Islet of Langerhans (tissue), 1 donor: Measurements from ENCODE around the gene PCARE.
A peak's percentile ranks its signal among the peaks of the same experiment; 100 is the strongest.

ENCODE experiments used
- FAIRE-seq: peaks from one replicate; lab custom pipeline; 2011; peaks lifted over from hg19 to GRCh38; lab: Jason Lieb, UNC

Gene PCARE

DNA sequence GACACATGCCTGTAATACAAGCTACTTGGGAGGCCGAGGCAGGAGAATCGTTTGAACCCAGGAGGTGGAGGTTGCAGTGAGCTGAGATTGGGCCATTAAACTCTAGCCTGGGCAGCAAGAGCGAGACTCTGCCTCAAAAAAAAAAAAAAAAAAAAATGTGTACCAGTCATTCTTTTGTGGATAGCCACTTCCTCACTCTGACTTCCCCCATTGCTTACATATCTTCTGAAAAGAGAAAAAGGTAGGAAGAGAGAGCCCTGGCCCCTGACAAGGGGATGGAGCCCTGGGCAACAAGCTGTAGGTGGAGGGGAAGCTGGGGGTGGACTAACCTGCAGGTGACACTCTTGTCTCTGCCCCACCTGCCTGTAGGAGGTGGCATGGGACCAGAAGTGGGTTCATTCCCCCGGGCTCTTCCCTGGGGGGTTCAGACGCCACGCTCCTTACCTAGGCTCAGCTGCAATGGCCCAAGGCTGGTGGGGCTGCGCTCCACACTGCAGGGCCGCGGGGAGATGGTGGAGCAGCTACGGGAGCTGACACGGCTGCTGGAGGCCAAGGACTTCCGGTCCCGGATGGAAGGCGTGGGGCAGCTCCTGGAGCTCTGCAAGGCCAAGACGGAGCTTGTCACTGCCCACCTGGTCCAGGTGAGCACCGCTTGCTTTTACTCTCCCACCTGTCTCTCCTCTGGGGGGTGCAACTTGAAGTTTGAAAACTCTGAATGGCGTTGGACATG, 39.1 kb downstream of the PCARE start:
- no peak for FAIRE-seq

DNA sequence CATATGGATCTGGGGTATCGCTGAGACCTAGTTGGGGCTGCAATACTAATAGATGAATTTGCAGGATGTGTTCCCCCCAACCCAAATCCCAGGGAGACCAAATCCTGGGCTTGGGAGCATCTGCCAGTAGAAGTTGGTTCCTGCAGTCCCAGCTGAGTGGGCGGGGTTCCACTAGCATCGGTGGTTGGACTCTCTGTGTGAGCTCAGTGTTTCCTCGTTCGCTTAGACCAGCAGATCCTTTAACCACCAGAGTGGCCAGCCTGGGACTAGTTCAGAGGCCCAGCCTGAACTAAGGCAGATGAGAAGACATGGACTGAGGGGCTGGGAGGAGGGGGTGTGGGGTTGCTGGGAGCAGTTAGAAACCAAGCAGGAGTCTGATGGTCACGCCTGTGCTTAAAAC, 40.7 kb downstream of the PCARE start:
- no peak for FAIRE-seq

DNA sequence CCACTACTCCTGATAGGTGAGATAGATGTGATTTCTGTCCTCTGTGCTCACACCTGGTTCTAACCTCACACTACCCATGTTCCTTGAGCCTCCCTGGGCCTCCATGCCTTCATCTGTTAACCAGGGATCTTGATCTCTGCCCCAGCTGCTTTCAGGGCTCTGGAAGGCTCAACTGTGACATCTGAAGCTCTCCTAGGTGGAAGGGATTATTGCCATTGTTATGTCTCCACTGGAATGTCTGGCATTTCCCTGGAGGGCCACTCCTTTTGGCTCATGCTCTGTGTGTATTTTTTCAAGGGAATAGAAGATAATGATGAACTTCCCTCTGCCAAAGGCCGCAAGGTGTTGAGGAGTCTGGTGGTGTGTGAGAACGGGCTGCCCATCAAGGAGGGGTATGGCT, 41.2 kb downstream of the PCARE start:
- no peak for FAIRE-seq

DNA sequence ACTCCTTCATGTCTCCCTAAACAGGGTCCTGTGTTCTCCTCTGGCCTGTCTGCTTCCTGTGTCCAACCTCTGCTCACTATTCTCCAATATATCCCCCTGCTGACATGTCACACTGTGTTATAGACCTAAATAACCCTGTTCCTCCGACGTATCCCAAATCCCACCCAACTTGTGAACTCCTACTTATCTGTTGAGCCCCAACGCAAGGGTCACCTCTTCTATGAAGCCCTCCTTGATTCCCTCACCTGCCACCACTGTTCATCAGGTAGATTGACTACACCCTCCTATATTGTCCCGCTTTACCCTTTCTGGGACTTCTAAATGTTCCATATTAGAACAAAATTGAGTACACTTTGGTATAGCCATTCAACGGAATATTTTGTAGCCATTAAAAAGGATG, 42.1 kb downstream of the PCARE start:
- no peak for FAIRE-seq

DNA sequence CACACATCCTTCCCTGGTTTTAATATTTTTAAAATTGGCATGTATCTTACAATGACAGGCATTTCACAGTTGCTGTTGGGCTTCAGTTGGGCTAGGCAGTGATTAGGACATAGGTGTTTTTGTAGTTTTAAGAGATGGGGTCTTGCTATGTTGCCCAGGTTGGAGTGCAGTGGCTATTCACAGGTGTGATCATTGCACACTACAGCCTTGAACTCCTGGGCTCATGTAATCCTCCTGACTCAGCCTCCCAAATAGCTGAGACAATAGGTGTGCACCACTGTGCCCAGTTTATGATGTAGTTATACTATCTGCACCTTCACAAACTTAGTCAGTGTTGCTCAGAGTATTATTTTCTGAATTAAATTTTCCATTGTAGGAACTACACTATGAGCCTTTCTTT, 43.3 kb downstream of the PCARE start:
- no peak for FAIRE-seq

DNA sequence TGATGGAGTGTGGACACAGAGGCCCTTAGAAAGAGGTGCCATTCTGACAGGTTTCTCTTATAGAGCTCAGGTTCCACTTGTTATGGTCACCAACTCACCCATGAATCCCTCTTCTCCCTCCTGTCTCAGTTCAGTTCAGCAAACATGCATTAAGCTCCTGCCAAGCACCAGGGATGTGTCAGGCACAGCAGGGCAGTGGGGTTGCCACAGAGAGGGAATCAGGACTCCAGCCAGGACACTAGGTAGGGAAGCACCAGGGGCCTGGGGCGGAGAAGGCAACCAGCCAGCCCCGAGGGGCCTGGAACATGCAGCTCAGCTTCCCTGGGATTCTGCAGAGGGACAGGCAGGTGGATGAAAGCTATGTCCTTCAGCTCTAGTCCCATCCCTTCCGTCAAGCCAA, 48.6 kb downstream of the PCARE start:
- no peak for FAIRE-seq

DNA sequence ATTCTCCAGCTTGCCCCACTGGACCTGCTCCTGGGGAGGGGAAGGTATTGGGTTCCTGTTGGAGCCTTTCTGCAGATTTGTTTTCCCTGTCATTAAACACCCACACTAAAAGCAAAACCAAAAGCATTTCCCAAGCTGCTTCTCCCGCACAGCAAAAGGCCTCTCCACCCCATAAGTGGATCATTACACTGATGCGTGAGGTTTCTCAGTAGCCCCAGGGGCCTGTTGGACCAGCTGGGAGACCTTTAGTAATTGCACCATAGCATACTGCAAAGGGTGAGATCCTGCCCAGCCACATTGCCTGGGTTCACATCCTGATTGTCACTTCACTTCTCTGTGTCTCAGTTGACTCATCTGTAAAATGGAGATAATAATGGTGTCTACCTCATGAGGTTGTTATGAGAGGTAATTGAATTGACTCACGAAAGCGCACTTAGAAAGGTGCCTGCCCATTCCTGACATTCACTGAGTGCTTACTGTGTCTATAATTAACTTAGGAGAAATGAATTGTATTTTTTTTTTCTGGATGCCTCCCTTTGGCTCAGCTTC, 49.4 kb downstream of the PCARE start:
- no peak for FAIRE-seq

DNA sequence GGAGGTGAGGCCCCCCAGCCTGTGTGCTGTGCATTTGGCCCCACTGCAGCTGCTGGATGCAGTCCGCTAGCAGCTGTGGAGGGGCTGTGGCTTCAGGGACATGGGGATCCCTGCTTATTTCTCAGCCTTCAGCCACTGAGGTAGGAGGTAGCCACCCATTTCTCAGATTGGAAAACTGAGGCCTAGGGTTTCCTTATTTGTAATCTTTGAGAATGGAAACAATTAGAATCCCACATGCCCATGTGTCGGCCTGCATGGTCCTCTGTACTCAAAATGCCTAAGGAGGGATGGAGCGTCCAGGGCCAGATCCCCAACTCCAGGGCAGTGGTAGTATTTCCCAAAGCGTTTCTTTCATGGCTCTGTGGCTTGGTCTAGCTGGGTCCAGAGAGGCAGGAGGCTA, 51.1 kb downstream of the PCARE start:
- no peak for FAIRE-seq

DNA sequence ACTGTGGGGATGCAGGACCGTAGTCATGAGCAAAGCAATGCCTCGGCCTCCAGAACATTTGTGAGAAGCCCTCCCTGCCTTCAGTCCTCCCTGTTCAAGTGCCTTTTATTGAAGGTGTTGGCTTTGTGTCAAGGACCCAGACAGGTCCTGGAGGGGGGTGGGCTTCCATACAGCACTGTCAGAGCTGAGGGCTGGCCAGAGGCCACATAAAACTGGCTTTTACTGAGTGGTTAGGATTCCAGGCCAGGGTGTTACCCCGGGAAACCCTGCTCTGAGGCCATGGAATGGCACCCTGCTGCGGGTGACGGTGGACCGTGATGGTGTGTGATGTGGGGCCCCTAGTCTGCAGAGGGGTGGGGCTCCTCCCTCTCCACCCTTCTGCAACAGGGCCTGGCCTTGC, 51.6 kb downstream of the PCARE start:
- no peak for FAIRE-seq

DNA sequence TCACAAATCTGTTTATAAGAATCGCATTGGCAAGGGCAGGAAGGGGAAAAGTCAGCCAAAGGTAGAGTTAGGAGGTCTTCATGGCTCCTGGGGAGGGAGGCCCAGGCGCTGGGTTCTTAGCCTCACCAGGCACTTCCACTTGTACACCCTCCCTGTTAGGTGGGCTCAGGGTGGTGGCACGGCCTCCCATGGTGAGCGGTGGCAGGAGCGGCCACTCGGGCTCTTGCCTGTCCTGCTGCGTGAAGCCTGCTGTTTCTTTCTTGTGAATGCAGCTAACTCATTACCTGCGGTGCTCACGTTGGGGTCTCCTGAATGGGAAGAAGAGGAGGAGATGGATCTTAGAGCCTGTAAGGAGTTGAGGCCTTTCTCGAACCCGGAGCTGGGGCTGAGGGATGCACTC, 52.4 kb downstream of the PCARE start:
- FAIRE-seq = no peak

DNA sequence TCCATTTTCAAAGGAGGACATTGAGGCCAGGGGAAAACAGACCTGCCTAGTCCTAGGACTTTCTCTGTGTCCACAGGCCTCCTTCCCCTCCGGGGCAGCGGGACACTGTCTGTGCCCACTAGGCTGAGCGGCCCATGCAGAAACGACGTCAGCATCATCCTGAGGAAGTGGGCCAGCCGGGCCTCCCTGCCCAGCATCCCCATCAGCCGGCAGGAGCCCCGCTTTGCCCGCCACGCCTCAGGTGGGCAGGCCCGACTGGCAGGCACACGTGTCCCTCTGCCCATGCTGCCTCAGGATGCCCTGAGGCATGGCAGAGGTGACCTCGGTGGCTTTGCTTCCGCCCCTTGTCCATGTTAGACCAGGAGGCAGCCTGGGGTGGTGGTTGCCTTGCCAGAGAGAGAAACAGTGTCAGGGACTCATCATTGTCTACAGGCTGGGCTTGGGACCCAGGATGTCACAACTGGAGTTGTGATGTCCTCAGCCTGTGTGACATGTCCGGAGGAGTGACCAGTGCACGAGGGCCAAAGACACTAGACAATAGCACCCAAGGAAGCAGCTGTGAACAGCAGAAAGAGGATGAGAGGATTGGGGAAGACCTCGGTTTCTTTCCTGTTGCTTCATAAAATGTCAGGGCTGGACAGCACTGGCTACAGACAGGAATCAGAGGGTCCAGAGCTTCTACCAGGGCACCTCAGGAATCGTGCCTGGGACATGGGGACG, 56.4 kb downstream of the PCARE start:
- FAIRE-seq = no peak

DNA sequence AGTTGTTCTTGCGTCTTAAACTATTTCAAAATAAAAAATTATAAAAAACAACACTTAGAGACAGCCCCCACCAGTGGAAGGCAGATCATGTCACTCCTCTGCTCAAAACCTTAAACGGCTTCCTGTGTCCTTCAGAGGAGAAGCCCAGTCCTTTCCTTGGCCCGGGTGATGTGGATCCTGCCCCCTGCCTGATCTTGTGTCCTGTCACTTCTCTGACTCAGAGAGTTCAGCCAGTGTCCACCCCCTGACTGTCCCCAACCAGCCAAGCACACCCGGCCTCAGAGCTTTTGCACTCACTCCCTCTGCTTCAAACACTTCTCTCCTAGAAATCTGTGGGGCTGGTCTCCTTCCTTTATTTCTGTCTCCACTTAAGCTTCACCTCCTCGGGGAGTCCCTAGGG, 57.8 kb downstream of the PCARE start:
- FAIRE-seq = no peak

DNA sequence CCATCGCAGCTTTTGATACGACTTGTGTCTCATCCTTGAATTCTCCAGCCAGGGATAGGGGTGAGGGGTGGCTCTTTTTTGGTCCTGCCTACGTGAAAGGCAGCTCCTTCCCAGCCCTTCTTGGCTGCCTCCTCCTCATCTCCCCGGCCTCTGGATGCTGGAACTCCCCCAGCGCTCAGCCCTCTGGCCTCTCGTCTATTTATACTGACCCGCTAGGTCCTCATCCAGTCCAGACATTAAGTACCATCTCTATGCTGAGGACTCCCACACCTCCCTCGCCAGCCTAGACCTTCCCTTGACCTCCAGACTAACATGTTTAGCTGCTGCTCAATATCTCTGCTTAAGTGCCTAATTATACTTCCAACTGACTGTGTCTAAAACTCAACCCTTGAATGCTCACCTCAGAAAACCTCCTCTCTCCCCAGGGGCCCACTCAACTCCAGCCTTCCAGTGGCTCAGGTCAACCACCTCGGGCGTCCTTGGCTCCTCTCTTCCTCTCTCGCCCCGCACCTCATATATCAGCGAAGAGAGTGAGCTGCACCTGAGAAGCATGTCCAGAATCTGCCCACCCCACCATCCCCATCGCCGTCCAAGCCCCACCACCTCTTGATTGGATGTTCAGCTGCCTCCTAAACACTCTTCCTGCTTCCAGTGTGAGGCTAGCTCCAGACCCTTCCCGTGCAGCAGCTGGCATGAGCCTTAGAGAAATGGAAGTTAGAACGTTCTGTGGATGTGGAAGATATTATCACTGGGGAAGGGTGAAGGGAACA, 58.4 kb downstream of the PCARE start:
- FAIRE-seq = no peak

DNA sequence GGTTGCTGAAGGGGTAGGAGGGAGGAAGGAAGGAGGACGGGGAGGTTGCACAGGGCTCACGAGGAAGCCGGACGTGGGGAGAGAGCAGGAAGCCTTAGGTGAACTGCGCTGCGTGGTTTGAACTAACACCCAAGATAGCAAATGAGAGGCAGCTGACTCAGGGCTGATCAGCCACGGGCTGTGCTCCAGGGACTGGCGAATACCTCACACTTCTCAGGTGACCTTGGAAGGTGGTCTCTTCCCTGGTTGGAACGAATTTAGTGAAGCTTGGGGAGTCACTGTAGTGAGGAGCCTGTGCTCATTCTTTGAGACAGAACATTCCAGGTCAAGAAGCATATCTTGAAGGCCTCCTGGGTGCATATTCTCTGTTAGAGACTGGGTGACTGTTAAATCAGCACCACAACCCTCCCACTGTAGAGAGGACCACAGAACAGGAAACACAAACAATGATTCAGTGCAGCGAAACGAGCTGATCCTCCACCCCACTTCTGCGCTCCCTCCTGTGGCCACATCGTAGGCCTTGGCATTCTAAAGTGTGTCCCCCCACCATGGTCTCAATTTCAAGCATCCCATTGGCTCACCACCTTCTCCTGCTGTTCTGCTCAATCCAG, 59.4 kb downstream of the PCARE start:
- no peak for FAIRE-seq

DNA sequence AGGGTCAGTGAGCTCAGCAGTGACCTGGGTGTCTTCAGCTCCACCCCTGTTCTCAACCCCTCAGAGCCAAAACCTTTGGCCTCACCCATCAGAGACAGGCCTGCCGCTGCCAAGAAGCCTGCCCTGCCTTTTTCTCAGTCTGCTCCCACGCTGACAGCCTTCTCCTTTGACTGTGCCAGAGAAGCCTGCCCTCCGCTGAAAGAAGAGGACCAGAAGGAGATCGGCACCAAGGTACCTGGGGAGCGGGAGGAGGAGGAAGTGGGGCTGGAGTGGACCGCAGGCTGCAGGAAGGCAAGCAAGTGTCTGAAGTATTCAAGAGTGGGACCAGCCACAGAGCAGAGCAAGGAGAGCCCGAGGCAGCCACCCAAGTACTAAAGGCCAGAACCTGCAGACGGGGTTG, 60.0 kb downstream of the PCARE start:
- FAIRE-seq = no peak

DNA sequence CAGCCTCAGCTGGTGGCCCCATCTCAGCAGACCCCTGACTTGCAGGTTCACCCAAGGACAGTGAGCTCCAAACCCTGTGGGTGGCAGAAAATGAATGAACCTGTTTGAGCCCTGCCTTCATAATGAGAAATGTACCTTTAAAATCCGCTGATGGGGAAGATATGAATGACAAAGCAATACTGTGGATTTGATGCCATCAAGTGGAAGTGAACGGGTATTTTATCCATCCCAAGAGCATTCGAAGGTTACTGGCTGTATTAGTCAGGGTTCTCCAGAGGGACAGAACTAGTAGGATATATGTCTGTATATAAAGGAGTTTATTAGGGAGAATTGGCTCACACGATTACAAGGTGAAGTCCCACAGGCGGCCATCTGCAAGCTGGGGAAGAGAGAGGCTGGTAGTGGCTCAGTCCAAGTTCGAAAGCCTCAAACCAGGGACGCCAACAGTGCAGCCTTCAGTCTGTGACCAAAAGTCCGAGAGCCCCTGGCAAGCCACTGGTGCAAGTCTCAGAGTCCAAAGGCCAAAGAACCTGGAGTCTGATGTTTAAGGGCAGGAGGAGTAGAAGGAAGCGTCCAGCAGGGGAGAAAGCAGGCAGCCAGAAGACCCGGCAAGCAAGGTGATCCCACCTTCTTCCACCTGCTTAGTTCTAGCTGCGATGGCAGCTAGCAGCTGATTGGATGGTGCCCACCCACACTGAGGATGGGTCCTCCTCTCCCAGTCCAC, 61.1 kb downstream of the PCARE start:
- FAIRE-seq = peak; percentile 95

DNA sequence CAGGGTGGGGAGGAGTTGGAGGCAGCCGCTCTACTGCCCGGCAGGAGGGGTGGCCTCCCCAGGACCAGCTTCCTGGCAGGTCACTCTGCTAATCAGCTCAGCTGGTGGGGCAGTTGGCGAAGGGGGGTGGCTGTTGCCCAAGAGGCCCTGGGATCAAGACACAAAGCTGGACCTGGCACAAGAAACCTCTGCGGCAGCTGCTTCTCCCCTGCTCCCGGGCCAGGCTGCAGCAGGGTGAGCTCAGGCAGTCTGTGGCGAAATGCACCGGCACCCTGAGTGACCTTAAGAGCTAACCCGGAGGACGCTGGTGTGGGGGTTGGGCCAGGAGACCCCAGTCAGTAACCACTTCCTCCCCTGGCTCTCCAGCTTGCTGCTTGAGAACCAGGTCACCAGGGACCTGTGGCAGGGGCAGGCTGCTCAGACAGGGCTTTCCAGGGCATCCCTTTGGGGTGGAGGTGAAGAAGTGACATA, 62.1 kb downstream of the PCARE start:
- FAIRE-seq = no peak
